ENCODE data around the gene LY6G5C.

GRCh38 chr6:31687321-31687720, 6.5 kb upstream of the LY6G5C start:
- TF ChIP-seq CTCF (conservative IDR thresholded peaks at IDR 0.05) (no peak), EZH2 (IDR thresholded peaks at IDR 0.05; ENCODE audit: low read depth) (no peak)

Data from PC-9 (cell line).